Measurements from ENCODE around the gene FOXF1.

The FOXF1 gene

GRCh38 chr16:86533076-86533475 lies 22.7 kb downstream of the FOXF1 start:
- Histone ChIP-seq H3K4me3 (ENCODE audit: low read depth in 1 of 2, low read length in 2 of 2) (no peak overlapping the region), H4K20me1 (ENCODE audit: insufficient read depth, low read length) (no peaks in the 10 kb centered on the region), H3K4me2 (ENCODE audit: insufficient read depth, low read length) (no peak overlapping the region), H3K36me3 (ENCODE audit: insufficient read depth, low read length) (peaks cover 25% of the 10 kb centered on the region), H3K4me1 (ENCODE audit: insufficient read depth, low read length) (no peaks in the 10 kb centered on the region), H3K79me2 (ENCODE audit: insufficient read depth, low read length) (no peaks in the 10 kb centered on the region), H3K27ac (ENCODE audit: low read length) (no peak overlapping the region), H2AFZ (ENCODE audit: low read depth, low read length) (no peak overlapping the region), H3K9me3 (ENCODE audit: insufficient read depth, low read length, severe bottlenecking) (no peaks in the 10 kb centered on the region), H3K27me3 (ENCODE audit: insufficient read depth, low read length, poor library complexity) (no peaks in the 10 kb centered on the region), H3K9ac (ENCODE audit: low read depth, low read length) (no peak overlapping the region)
- ATAC-seq (ENCODE audit: insufficient read depth, low read depth) (no peak), DNase-seq (no peak)
- TF ChIP-seq CTCF (IDR thresholded peaks at IDR 0.05; ENCODE audit: borderline replicate concordance, extremely low read depth, low read length, poor library complexity, severe bottlenecking) (no peak), EZH2 (IDR thresholded peaks at IDR 0.05; ENCODE audit: borderline replicate concordance, low read depth, low read length, severe bottlenecking) (no peak)

- peaks cover 33% of the 10 kb centered on the region for H3K36me3 ChIP-seq (ENCODE audit: insufficient read depth, low read length)
- TF ChIP-seq EZH2 (IDR thresholded peaks at IDR 0.05; ENCODE audit: borderline replicate concordance, low read depth, low read length, severe bottlenecking) = no peak
- no peak for TF ChIP-seq CTCF (IDR thresholded peaks at IDR 0.05; ENCODE audit: borderline replicate concordance, extremely low read depth, low read length, poor library complexity, severe bottlenecking)
- no peak for ATAC-seq (ENCODE audit: insufficient read depth, low read depth)
Observed at GRCh38 chr16:86533767-86534351, 23.5 kb downstream of the FOXF1 start.

GRCh38 chr16:86534779-86535615 lies 24.7 kb downstream of the FOXF1 start:
- Histone ChIP-seq H2AFZ (ENCODE audit: low read depth, low read length) (no peak overlapping the region), H3K27me3 (ENCODE audit: insufficient read depth, low read length, poor library complexity) (no peaks in the 10 kb centered on the region), H3K79me2 (ENCODE audit: insufficient read depth, low read length) (no peaks in the 10 kb centered on the region), H3K4me3 (ENCODE audit: low read depth in 1 of 2, low read length in 2 of 2) (no peak overlapping the region), H3K4me2 (ENCODE audit: insufficient read depth, low read length) (no peak overlapping the region), H3K27ac (ENCODE audit: low read length) (no peak overlapping the region), H3K9ac (ENCODE audit: low read depth, low read length) (no peak overlapping the region), H4K20me1 (ENCODE audit: insufficient read depth, low read length) (no peaks in the 10 kb centered on the region), H3K4me1 (ENCODE audit: insufficient read depth, low read length) (no peaks in the 10 kb centered on the region), H3K9me3 (ENCODE audit: insufficient read depth, low read length, severe bottlenecking) (no peaks in the 10 kb centered on the region), H3K36me3 (ENCODE audit: insufficient read depth, low read length) (peaks cover 42% of the 10 kb centered on the region)
- TF ChIP-seq CTCF (IDR thresholded peaks at IDR 0.05; ENCODE audit: borderline replicate concordance, extremely low read depth, low read length, poor library complexity, severe bottlenecking) = no peak
- DNase-seq = no peak
- no peak for ATAC-seq (ENCODE audit: insufficient read depth, low read depth)

More at GRCh38 chr16:86533767-86534351, 23.5 kb downstream of the FOXF1 start:
- H2AFZ ChIP-seq (ENCODE audit: low read depth, low read length) = no peak overlapping the region
- H3K27me3 ChIP-seq (ENCODE audit: insufficient read depth, low read length, poor library complexity) = no peaks in the 10 kb centered on the region
- H3K9me3 ChIP-seq (ENCODE audit: insufficient read depth, low read length, severe bottlenecking) = no peaks in the 10 kb centered on the region
- DNase-seq = no peak
- H3K79me2 ChIP-seq (ENCODE audit: insufficient read depth, low read length) = no peaks in the 10 kb centered on the region
- H3K4me2 ChIP-seq (ENCODE audit: insufficient read depth, low read length) = no peak overlapping the region
- H3K4me3 ChIP-seq (ENCODE audit: low read depth in 1 of 2, low read length in 2 of 2) = no peak overlapping the region
- H3K27ac ChIP-seq (ENCODE audit: low read length) = no peak overlapping the region
- no peak overlapping the region for H3K9ac ChIP-seq (ENCODE audit: low read depth, low read length)
- no peaks in the 10 kb centered on the region for H4K20me1 ChIP-seq (ENCODE audit: insufficient read depth, low read length)
- no peaks in the 10 kb centered on the region for H3K4me1 ChIP-seq (ENCODE audit: insufficient read depth, low read length)
